Left lung (tissue), 10 donors: ENCODE results near the gene LARP1. TPM values are rescaled to one million over a fixed set of nuclear protein-coding genes. Genes with fewer than 3 reads are reported as not detected.

Experiments
- ATAC-seq: fragments of 200-7000 bp; cut with Tn5 transposase; one replicate; pipeline ENCODE4 v1.9.1; 2020; ENCODE audit warnings: moderate library complexity
- DNase-seq, 4 donors: peaks; one replicate each; pipeline ENCODE4 v3.0.0-alpha.2; 2013 to 2020
- H3K27ac ChIP-seq, 2 donors: fragments of 200-600 bp; sonication (generic) in 1 of 2; one replicate each; pipeline versions ENCODE4 v1.5.0 to v1.8.0; 2020 to 2021
- H3K27me3 ChIP-seq, 2 donors: fragments of 200-600 bp; sonication (generic) in 1 of 2; one replicate each; pipeline versions ENCODE4 v1.5.0 to v1.8.0; 2020 to 2021
- H3K36me3 ChIP-seq, 2 donors: fragments of 200-600 bp; sonication (generic) in 1 of 2; one replicate each; pipeline versions ENCODE4 v1.5.0 to v1.8.0; 2020 to 2021
- H3K4me1 ChIP-seq, 2 donors: fragments of 200-600 bp; one replicate each; pipeline ENCODE4 v1.8.0; 2021
- H3K4me3 ChIP-seq, 2 donors: fragments of 200-600 bp; sonication (generic) in 1 of 2; one replicate each; pipeline versions ENCODE4 v1.5.0 to v1.8.0; 2020 to 2021; ENCODE audit warnings: mild to moderate bottlenecking in 1 of 2
- H3K9me3 ChIP-seq, 2 donors: fragments of 200-600 bp; sonication (generic) in 1 of 2; one replicate each; pipeline versions ENCODE4 v1.5.0 to v1.8.0; 2020 to 2021
- intact Hi-C, 2 donors: fragments of 100-400 bp; cut with DNase I; formaldehyde crosslinking; loops; one replicate each; pipeline versions ENCODE4 v1.11.2 to v1.14.2; 2022
- polyA plus RNA-seq, 6 donors: library from polyadenylated mRNA; unstranded; fragments of 120-200 nt; gene quantifications; one replicate each; pipeline ENCODE4 v1.2.1, GENCODE V29; 2013; ENCODE audit not compliant: insufficient read length in 6 of 6
- total RNA-seq, 2 donors: library from RNA; stranded (reverse); fragmentation: NEBNext Ultra II Directional; extraction: Animal tissue kit (Norgen Biotek cat#: 25700); gene quantifications; one replicate each; pipeline ENCODE4 v1.2.1, GENCODE V29; 2021
- TF ChIP-seq, protein P1 (sequence below), 2 donors: fragments of 200-600 bp; sonication (generic) in 1 of 2; IDR thresholded peaks; one replicate each; pipeline versions ENCODE4 v1.5.0 to v1.8.0; 2021; ENCODE audit warnings: antibody characterized with exemption in 2 of 2
- donor health status: DM: no; HTN: yes; CAD: no.
- donor health status: DM: no; HTN: no; CAD: no.

The LARP1 gene
- total and polyA plus RNA-seq, 8 donors, result 90.3 to 172 (median 109) TPM

DNA sequence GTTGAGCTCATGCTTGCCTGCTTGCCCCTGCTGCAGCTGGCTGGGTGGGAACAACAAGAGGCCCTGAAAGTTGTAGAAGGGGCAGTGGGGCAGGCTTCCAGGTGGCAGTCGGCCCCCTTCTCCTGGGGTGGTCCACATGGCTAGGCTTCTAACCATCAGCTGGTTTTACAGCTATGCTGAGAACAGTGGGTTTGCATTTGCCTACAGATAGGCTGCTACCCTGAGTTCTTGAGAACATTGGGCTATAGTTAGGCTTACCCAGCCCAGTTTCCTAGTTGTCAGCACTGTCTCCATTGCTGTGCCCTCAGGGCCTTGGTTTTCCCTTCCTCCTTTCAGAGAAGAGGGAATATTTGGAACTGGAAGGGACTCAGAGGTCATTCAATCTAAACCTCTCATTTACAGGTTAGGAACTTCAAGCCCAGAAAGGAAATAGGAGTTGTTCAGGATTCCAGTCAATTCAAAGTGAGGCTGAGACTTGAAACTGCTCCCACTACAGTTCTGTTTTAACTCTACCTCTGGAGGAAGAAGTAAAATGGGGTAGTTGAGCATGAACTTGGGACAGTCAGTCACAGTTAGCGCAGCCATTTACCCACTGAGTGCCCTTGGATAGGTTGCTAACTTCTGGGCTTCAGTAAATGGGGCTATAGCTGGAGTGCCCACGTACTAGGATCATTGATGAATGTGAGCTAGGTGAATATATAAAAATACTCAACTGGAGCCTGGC lies 11.5 kb downstream of the LARP1 start:
- Histone ChIP-seq H3K27ac (no peak overlapping the region), H3K27me3 (no peaks in the 10 kb centered on the region), H3K4me3 (no peak overlapping the region), H3K9me3 (no peaks in the 10 kb centered on the region), H3K4me1 (peaks cover 14 to 70% of the 10 kb centered on the region in 2 donors), H3K36me3 (no peaks in the 10 kb centered on the region)
- DNase-seq (no peak), ATAC-seq (no peak)
- TF ChIP-seq, protein P1, sequence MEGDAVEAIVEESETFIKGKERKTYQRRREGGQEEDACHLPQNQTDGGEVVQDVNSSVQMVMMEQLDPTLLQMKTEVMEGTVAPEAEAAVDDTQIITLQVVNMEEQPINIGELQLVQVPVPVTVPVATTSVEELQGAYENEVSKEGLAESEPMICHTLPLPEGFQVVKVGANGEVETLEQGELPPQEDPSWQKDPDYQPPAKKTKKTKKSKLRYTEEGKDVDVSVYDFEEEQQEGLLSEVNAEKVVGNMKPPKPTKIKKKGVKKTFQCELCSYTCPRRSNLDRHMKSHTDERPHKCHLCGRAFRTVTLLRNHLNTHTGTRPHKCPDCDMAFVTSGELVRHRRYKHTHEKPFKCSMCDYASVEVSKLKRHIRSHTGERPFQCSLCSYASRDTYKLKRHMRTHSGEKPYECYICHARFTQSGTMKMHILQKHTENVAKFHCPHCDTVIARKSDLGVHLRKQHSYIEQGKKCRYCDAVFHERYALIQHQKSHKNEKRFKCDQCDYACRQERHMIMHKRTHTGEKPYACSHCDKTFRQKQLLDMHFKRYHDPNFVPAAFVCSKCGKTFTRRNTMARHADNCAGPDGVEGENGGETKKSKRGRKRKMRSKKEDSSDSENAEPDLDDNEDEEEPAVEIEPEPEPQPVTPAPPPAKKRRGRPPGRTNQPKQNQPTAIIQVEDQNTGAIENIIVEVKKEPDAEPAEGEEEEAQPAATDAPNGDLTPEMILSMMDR (IDR thresholded peaks at IDR 0.05), result no peak
- intact Hi-C loops, result no loop called here

DNA sequence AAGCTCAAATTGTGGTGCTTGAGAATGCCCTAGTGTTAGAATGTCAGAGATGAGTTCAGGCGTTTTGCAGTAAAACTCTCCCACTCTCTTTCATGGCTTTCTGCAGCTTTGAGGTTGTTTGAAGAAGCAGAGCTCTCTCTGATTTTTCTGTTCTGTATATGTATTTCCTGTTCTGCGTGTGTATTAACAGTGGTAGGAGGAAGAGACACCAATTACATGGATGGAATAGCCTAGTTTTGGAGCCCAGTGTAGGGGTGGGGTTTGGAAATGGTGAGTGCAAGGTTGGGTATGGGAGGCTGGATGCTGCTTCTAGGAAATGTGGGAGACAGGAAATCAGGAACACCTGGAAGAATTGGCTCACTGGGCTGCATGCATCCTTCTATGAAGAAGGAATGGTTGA lies 12.4 kb downstream of the LARP1 start:
- no peaks in the 10 kb centered on the region for H3K27me3 ChIP-seq
- no peaks in the 10 kb centered on the region for H3K9me3 ChIP-seq
- DNase-seq, result no peak
- H3K36me3 ChIP-seq, result no peaks in the 10 kb centered on the region
- no peak overlapping the region for H3K27ac ChIP-seq
- ATAC-seq, result no peak
- H3K4me1 ChIP-seq, result peaks cover 14 to 68% of the 10 kb centered on the region in 2 donors
- TF ChIP-seq, protein P1 (IDR thresholded peaks at IDR 0.05), result no peak
- no peak overlapping the region for H3K4me3 ChIP-seq
- intact Hi-C loops, result no loop called here

DNA sequence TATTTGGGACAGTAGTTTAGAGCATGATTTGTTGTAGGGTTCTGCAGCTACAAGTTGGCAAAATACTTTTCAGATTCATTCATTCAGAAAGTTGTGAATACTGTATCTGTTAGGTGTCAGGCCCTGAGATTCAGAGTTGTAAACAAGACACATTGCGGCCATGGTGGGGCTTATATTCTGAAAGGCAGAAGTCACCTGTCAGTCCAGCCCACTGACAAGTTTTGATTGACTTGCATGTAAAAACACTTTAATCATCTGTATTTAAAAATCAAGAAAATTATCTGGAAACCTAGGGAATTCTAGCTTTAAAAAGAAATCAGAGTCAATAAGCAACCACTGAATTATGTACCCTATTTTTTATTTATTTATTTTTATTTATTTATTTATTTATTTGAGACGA lies 13.0 kb downstream of the LARP1 start:
- H3K36me3 ChIP-seq, result no peaks in the 10 kb centered on the region
- H3K4me1 ChIP-seq, result peaks cover 14 to 68% of the 10 kb centered on the region in 2 donors
- intact Hi-C loops, result no loop called here

DNA sequence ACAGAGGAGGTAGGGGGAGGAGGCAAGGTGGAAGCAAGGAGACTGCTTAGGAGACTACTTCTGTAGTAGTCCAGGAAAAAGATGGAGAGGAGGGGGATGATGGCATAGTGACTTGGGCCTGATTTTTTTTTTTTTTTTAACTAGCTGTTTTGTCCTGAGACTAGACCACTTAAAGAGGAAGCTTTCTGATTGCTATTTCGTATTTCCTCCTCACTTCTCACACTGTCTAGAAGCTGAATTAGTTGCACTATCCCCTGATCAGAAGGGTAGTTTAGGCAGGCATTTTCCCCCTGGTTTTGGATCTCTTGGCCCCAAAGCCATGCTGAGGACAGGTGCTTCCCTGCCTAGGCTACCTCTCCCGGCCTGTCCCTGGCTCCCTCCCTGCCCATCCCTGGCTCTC lies 14.9 kb downstream of the LARP1 start:
- Histone ChIP-seq H3K9me3 (no peaks in the 10 kb centered on the region), H3K4me1 (peaks cover 14 to 71% of the 10 kb centered on the region in 2 donors), H3K4me3 (no peak overlapping the region), H3K36me3 (no peaks in the 10 kb centered on the region), H3K27me3 (no peaks in the 10 kb centered on the region), H3K27ac (peak overlapping the region in 1 of 2 donors; percentile 18)
- intact Hi-C loops, result no loop called here
- TF ChIP-seq, protein P1 (IDR thresholded peaks at IDR 0.05), result no peak
- no peak for DNase-seq
- ATAC-seq, result no peak

More for the DNA sequence above, 13.0 kb downstream of the LARP1 start:
- ATAC-seq (no peak), DNase-seq (no peak)
- Histone ChIP-seq H3K27me3 (no peaks in the 10 kb centered on the region), H3K27ac (no peak overlapping the region), H3K9me3 (no peaks in the 10 kb centered on the region), H3K4me3 (no peak overlapping the region)
- TF ChIP-seq, protein P1 (IDR thresholded peaks at IDR 0.05), result no peak

DNA sequence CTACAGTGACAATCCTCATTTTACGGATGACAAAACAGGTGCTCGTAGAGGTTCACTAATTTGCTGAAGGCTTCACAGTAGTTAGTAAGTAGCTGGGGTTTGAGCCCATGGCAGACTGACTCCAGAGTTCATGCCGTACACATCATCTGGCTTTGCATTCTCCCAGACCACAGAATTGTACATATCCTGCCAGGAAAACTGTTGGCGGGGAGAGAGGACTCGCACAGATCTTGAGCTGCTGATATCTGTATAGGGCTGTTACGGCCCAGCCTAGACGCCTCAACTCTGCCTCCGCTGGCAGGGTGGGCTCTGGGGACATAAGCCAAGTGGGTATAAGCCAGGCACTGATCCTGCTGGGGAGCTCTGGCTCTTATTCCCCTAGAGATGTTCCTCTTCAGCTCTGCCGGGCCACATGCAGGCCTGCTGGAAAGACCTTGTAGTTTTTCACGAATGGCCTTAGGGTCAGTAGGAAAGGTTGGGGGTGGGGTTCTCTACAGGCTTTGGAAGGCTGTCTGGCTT lies 16.3 kb downstream of the LARP1 start:
- TF ChIP-seq, protein P1 (IDR thresholded peaks at IDR 0.05), result no peak
- ATAC-seq, result peak; percentile 69
- Histone ChIP-seq H3K9me3 (no peaks in the 10 kb centered on the region), H3K4me3 (no peak overlapping the region), H3K36me3 (no peaks in the 10 kb centered on the region), H3K4me1 (peaks cover 14 to 67% of the 10 kb centered on the region in 2 donors), H3K27ac (peak overlapping the region in 1 of 2 donors; percentile 53), H3K27me3 (no peaks in the 10 kb centered on the region)
- peak in 2 of 4 donors; percentile 53 to 78 for DNase-seq
- intact Hi-C loops, result no loop called here
